ENCODE data around the gene ATG2A.

ATG2A gene

GRCh38 chr11:64911689-64912088, 5.3 kb downstream of the ATG2A start:
- DNase-seq (ENCODE audit: low read depth): no peak
- no peak for TF ChIP-seq CTCF (IDR thresholded peaks at IDR 0.05; ENCODE audit: control insufficient read depth, extremely low read depth, insufficient read depth)
- no peak overlapping the region for H3K4me3 ChIP-seq (ENCODE audit: low read depth, low read length)

GRCh38 chr11:64911142-64911541, 5.9 kb downstream of the ATG2A start:
- no peak for DNase-seq (ENCODE audit: low read depth)
- no peak overlapping the region for H3K4me3 ChIP-seq (ENCODE audit: low read depth, low read length)
- TF ChIP-seq CTCF (IDR thresholded peaks at IDR 0.05; ENCODE audit: control insufficient read depth, extremely low read depth, insufficient read depth): no peak

GRCh38 chr11:64910451-64911093, 6.4 kb downstream of the ATG2A start:
- TF ChIP-seq CTCF (IDR thresholded peaks at IDR 0.05; ENCODE audit: control insufficient read depth, extremely low read depth, insufficient read depth): no peak
- H3K4me3 ChIP-seq (ENCODE audit: low read depth, low read length): no peak overlapping the region
- no peak for DNase-seq (ENCODE audit: low read depth)

- DNase-seq (ENCODE audit: low read depth): no peak
- no peak for TF ChIP-seq CTCF (IDR thresholded peaks at IDR 0.05; ENCODE audit: control insufficient read depth, extremely low read depth, insufficient read depth)
Observed at GRCh38 chr11:64909653-64910343, 7.2 kb downstream of the ATG2A start.

GRCh38 chr11:64908766-64909165, 8.2 kb downstream of the ATG2A start:
- no peak for DNase-seq (ENCODE audit: low read depth)
- no peak overlapping the region for H3K4me3 ChIP-seq (ENCODE audit: low read depth, low read length)
- no peak for TF ChIP-seq CTCF (IDR thresholded peaks at IDR 0.05; ENCODE audit: control insufficient read depth, extremely low read depth, insufficient read depth)

More at GRCh38 chr11:64909653-64910343, 7.2 kb downstream of the ATG2A start:
- no peak overlapping the region for H3K4me3 ChIP-seq (ENCODE audit: low read depth, low read length)

GRCh38 chr11:64906314-64906635, 10.7 kb downstream of the ATG2A start:
- DNase-seq (ENCODE audit: low read depth): no peak
- TF ChIP-seq CTCF (IDR thresholded peaks at IDR 0.05; ENCODE audit: control insufficient read depth, extremely low read depth, insufficient read depth): no peak
- no peak overlapping the region for H3K4me3 ChIP-seq (ENCODE audit: low read depth, low read length)

All from LNCaP clone FGC (cell line).